GM19238 (cell line): Measurements from ENCODE around the gene DNAL1.

Experiments
- DNase-seq: peaks from one replicate; pipeline ENCODE4 v3.0.0; 2011; ENCODE audit warnings: low spot score; ENCODE audit not compliant: insufficient read length

DNAL1 gene

DNA sequence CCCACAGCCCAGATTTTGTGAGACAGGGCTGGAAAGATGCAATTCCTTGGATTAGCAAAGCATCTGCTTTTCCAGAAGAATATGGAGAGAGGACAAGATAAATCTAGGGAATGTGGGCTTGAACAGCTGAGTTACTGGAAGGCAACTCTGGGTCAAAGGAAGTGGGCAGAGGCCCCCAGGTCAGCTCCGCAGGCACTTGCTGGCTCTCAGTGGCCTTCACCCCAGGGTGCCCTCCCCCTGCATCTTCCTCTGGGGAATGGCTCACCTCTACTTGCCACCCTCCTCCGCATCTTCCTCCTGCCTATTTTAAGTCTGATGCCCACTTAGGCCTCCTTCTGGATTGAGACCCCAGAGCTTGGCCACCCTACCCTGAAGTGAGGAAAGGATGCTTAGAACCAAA lies 79.9 kb downstream of the DNAL1 start:
- DNase-seq = no peak

GRCh38 chr14:73725116-73726024 lies 80.6 kb downstream of the DNAL1 start:
- DNase-seq = no peak

DNA sequence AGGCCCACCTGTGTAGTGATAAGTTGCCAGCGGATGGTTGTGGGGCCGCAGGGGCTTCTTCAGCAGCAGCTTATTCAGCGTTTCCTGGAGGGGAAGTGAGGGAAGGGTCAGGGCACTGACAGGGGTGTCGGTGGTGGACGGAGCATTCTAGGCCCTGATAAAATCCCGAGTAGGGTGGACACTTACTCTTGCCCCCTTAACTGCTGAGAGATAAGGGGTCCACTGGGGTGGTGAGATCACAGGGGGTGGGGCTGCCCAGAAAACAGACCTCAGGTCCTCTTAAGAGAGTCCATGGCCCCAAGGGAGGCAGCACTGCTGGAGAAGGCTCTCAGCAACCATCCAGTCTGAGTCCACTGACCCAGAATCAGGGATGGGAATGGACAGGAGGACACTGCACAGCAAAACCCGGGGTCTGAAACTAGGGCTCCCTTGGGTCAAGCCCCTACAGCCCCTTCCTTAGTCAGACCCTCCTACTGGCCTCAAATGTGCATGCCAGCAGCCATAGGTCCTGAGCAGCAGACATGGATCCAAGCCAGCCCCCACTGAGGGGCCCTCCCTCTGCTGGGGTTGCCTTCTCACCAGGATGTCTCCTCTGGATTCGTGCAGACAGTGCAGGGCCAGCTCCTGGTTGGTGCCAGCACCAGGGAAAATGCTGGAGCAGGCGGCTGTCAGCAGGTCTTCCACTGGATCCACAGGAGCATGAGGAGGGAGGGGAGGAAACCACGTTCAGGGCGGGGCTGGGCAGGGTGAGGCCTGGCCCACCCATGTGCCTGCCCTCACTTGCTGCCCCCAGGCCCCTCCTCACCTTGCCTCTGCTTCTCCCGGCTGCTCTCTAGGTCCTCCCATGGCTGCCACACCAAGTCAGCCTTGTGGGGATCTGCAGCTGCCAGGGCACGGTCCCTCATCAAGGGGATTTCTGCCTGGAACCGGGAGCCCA lies 81.5 kb downstream of the DNAL1 start:
- DNase-seq = no peak

DNA sequence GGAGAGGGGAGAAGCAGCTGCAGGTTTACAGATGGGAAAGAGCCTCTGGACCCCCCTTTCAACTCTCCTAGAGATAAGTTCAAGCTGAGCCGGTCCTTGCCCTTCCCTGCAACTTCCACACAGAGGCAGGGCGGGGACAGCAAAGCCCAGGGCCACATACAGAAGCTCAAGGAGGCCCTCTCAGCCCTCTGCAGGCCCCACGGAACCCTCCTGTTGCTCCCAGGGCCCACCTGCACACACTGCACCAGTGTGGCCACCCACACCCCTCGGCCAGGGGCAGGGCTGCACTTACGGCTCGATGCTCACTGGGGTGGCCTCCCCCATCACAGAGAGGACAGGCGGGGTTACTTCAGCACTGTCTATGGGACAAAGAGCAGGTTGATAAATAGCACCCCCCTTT lies 82.4 kb downstream of the DNAL1 start:
- no peak for DNase-seq

GRCh38 chr14:73728717-73729330 lies 84.0 kb downstream of the DNAL1 start:
- peak; percentile 83 for DNase-seq

- no peak for DNase-seq
Measured at GRCh38 chr14:73729556-73730265, 84.9 kb downstream of the DNAL1 start.

- DNase-seq = no peak
Measured at GRCh38 chr14:73731111-73731510, 86.3 kb downstream of the DNAL1 start.

DNA sequence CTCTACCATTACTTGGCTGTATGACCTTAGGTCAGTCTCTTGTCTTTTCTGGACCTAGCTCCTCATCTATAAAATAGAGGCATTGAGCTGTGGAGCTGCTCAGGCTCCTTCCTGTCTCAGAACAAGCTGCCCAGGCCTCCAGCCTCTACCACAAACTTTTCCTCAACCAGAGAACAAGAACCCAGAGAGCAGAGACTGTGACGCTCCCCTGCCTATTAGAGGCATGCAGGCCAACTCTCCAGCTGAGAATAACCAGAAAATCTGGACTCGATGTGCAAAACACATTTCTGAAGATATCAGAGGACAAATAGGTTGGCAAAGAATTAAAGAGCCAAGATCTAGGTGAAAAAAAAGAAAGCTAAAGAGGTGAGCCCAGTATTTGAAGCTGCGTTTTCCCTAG lies 87.2 kb downstream of the DNAL1 start:
- DNase-seq = no peak

DNA sequence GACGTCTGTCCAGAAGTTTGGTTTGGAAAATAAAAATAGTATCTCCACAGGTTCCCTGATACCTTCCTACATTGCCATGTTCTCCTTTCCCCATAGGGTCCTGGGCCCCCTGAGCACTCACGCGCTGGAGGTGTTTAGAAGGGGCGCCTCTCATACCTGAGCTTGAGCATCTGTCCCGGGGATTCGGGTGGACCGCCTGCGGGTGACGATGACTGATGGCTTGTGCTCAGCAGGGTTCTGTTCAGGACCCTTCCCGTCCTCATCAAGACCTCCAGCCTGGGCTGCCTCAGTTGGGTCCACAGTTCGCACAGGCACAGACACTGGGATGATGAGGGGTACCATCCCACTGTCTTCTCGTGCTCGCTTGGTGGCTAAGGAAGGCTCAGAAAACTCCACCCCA lies 92.1 kb downstream of the DNAL1 start:
- no peak for DNase-seq

DNA sequence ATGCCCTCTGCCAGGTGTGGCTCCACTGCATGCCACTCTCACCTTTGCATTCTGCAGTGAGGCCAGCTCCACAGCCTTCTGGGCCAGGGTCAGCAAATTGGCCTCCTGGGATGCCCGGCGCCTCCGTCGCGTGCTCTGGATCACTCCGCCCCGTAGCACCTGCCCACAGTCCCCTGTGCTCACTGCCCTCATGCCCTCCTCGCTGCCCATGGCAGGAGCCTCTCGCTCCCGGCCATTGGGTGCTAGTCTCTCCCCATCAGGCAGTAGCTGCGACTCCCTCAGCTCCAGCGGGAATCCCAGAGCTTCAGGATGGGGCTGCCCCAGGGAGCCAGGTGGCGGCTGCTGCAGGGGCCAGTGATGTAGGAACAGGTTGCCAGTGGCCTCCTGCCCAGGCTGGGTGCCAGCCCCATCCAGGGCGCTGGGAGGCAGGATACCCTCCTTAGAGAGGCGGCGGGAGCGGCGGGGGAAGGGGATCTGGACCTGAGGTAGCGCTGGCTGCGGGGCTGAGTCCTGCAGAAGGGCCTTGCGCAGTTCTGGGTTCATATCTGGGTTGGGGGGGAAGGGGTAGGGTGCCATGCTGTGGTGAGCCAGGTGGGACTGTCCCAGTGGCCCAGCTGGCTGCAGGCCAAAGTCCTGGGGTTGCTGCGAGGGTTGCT lies 93.9 kb downstream of the DNAL1 start:
- no peak for DNase-seq

DNA sequence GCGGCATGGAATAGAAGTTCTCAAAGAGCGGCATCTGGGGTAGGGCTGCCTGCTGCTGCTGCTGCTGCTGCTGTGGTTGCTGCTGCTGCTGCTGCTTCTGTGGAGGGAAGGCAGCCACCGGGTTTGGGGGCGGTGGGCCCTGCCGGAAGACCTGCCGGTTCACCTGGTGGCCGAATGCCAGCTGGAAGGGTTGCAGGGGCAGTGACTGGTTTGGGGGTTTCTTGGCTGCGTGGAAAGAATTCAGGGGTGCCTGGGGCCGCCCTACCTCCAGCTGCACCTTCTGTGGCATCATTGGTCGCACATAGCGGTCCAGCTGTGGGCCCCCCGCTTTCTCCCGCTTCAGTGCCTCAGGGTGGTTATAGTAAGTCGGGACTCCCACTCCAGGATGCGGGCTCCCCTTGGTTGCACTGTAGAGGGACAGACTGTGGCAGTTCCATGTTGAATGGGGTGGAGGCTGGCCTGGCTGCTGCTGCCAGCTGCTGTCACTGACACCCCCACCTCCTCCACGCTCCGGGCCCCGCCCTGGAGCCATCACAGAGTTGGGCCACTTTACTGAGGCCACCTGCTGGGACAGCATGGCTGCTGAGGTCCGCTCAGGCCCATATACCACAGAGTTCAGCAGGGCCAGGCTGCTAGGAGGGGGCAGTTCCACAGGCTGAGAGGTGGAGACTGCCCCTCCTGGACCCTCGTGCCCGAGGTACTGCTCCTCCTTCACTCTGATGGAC lies 94.5 kb downstream of the DNAL1 start:
- DNase-seq = no peak

- no peak for DNase-seq
Measured at GRCh38 chr14:73739899-73740617, 95.3 kb downstream of the DNAL1 start.

- no peak for DNase-seq
Measured at GRCh38 chr14:73740618-73741326, 96.0 kb downstream of the DNAL1 start.

DNA sequence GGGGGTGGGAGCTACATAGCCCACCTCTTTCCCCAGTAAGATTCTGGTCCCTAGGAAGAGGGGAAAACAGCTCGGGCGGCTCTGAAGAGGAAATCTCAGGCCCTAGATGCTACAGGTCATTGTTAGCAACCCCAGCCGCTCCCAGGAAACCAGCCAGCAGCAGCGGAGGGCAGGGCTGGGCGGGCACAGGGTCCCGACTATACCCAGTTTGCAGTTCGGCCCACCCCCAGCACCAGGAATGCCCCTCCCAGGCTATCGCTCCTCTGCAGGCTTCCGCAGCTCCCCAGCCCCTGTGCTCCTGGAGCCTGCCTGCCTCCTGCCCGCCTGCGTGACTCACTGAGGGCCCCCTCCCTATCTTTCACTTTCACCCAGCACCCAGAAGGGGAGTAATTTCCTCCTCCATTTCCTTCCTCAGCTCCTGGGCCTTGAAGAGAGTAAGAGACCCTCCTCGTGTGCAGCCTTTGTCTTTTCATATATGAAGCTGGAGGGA lies 96.6 kb downstream of the DNAL1 start:
- DNase-seq = peak; percentile 70

GRCh38 chr14:73741876-73742519 lies 97.2 kb downstream of the DNAL1 start:
- DNase-seq = no peak

GRCh38 chr14:73742520-73743238 lies 97.9 kb downstream of the DNAL1 start:
- DNase-seq = no peak

DNA sequence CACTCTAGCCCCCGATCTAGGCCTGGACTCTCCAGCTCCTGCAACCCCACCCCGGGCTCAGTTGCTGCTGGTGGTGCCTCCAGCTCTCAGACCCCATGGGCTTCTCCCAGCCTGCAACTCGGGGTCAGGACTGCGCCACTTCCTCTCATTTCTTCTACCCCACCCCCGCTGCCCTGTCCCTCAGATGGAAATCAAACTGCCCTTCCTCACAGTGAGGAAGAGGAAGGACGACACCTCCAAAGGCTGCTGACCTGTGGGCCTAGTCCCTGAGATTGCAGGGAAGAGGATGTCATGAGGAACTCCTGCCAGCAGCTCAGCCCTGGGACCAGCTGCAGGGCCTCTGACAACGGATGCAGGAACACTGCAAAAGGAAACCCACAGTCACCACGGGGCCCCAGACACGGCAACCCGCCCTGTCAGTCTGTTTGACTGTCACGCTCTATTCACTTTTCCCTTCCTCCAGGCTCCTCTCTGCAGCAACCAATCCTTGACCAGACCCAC lies 98.7 kb downstream of the DNAL1 start:
- peak; percentile 73 for DNase-seq
